HG02763 (cell line): Measurements from ENCODE around the gene ZNF468.
"Not testable (repeated sequence)": the region's sequence is repeated elsewhere in the genome, so short reads cannot be mapped to it uniquely, and the experiment has no call there.

Source experiments
- ATAC-seq: cut with Tn5 transposase; IDR thresholded peaks from one replicate; pipeline ENCODE4 v1.9.1; 2021; ENCODE audit warnings: mild to moderate bottlenecking, moderate library complexity; ENCODE audit not compliant: unreplicated experiment

The ZNF468 gene

GRCh38 chr19:52857378-52858191 lies at the start of gene ZNF468:
TSS of gene ZNF468 (minus strand) at chr19:52857619. CDS start at chr19:52854272, 3,347 bp downstream.
- peak; percentile 97 for ATAC-seq

- ATAC-seq: not testable (repeated sequence)
Observed at GRCh38 chr19:52904052-52904780, 46.8 kb upstream of the ZNF468 start.

- no peak for ATAC-seq
Observed at GRCh38 chr19:52901842-52902241, 44.4 kb upstream of the ZNF468 start.

DNA sequence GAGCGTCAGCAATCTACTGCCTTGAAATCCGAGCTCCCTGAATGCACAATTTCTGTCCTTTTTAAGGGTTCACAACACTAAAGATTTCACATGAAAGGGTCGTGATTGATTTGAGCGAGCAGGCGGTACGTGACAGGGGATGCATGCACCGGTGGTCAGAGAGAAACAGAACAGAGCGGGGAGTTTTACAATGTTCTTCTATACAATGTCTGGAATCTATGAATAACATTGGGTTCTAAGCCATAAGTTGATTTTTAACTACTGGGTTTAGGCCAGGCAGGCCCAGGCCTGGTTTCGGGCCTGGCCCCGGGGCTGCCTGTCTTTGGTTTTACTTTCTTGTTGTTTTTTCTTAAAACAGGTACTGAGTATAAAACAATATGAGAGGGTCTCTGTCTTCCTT lies 41.2 kb upstream of the ZNF468 start:
- ATAC-seq: not testable (repeated sequence)

DNA sequence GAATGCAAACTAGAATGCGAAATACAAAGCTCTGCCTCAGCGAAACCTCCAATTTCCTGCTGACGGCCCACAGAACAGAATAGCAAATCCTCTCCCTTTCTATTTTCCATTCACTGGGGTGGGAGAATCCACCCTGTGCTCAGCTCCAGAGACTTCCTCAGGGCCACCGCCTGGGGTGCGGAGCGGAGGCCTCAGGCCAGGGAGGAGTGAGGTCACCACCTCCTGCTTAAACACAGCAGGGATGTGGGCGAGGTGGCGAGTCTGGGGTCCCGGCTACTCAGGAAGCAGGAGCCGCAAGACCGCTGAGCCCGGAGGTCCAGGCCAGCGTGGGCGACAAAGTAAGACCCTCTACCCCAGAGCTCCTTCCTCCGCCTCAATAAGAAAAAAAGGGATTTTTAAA lies 40.7 kb upstream of the ZNF468 start:
- no peak for ATAC-seq

DNA sequence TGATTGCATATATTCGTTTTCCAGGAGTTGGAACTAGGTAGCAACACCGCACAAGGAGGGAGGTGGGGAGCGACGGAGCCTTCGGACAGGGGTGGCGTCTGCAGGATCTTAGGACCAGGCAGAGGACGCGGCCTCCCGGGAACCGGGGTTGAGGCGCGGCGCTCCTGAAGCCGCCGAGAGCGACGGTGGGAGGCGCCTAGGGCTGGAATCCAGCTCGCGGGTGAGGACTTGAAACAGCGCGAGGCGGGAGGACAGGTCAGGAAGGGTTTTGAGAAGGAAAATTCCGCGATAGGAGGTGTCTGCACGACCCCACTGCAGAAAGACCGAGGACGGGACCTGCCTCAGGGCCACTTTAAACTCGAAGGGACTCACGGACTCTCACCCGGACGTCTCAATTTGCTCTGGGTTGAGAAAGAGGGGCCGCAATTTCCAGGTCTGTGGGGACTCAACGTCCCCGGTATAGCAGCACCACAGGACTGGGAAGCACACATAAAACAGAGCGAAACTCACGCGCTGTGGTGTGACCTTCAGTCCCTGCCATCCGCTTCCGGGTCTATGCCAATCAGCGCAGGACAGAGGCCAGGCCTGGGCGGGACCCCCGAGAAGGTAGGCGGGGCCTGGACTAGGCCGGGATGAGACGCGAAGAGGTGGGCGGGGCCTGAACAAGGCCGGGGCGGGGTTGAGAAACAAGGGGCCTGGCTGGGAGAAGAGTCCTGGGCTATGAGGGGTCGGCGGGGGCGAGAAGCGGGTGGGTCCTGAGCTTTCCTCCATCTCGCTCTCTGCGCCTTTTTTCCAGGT lies 39.9 kb upstream of the ZNF468 start, which contains the start of gene ZNF320:
Gene ZNF320, minus strand, starts transcription at position 498 of the 798 bp plus-strand sequence. CDS start 7,380 bp downstream, outside the sequence.
- ATAC-seq: peak; percentile 96

DNA sequence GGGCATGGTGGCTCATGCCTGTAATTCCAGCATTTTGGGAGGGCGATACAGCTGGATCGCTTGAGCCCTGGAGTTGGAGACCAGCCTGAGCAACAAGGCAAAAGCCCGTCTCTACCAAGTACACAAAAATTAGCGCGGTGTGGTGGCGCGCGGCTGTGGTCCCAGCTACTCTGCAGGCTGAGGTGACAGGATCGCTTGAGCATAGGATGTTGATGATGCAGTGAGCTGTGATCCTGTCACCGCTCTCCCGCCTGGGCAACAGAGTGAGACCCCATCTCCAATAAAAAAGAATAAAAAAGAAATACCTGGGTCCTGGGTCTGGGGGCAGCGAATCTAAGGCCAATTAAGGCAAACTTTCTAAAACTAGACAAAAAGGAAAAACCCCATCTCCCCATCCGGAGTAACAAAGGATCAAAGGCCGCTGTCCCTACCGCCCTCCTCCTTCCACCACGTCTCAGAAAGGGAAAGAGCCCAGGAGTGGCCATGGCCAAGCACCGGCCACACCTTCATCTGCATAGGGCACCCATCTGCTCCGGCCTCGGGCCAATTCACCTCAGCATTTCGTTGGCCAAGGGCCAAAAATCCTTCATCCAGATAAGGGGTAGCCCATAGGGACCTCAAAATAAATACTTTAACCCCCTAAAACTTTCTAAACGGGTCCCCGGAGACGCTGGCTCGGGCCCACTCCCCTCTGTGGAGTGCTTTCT lies 39.2 kb upstream of the ZNF468 start:
- ATAC-seq: no peak

- no peak for ATAC-seq
Observed at GRCh38 chr19:52891336-52891735, 33.9 kb upstream of the ZNF468 start.

DNA sequence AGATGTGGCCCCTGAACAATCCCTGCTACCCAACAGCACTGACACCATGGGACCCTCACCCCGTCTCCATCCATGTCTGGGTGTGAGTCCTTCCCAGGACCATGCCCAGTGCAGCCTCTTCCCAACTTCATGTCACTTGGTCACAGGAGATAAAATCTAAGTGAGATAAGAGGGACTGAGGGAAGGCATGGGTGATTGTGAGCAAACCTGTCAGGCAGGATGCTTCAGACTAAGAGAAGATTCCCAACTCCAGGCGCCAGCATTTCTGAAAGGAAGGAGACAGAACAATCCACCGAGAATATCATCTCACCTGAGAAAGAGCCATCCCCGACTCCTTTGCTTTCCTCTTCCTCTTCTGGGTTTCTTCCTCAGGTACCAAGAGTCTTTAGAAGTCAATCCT lies 32.5 kb upstream of the ZNF468 start:
- no peak for ATAC-seq

DNA sequence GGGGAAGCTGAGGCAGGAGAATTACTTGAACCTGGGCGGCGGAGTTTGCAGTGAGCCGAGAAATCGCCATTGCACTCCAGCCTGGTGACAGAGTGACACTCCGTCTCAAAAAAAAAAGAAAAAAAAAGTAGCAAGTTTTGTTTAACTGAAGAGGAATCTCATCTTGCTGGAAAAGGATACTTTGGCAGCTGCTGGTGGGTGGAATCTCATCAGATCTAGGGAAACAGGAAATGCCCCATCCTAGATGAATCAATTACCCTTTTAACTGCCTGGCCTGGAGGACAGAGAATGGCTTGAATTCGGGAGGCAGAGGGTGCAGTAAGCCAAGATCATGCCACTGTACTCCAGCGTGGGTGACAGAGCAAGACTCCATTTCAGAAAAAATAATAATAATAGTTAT lies 31.7 kb upstream of the ZNF468 start:
- ATAC-seq: no peak

DNA sequence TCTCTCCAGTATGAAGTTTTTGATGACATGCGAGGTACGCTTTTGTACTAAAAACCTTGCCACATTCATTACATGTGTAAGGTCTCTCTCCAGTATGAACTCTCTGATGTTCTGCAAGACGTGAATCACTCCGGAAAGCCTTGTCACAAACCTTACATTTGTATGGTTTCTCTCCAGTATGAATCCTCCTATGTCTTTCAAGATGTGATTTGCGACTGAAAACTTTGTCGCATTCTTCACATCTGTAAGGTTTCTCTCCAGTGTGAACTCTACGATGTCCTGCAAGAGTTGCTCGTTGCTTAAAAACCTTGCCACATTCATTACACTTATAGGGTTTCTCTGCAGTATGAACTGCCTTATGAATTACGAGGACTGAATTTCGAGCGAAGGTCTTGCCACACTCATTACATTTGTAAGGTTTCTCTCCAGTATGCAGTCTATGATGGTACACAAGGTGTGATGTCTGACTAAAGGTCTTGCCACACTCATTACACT lies 23.5 kb upstream of the ZNF468 start:
- ATAC-seq: no peak

DNA sequence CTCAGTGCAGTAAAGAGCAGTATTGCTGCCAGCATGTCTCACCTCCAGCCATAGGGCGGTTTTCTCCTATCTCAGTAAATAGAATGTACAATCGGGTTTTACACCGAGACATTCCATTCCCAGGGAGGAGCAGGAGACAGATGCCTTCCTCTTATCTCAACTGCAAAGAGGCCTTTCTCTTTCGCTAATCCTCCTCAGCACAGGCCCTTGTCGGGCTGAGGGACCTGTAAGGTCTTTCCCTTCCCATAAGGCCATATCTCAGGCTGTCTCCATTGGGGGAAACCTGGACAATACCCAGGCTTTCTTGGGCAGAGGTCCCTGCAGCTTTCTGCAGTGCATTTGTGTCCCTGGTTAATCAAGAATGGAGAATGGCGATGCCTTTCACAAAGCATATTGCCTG lies 15.6 kb upstream of the ZNF468 start:
- not testable (repeated sequence) for ATAC-seq

- ATAC-seq: no peak
Observed at GRCh38 chr19:52871466-52871865, 14.0 kb upstream of the ZNF468 start.

- ATAC-seq: not testable (repeated sequence)
Observed at GRCh38 chr19:52868031-52868430, 10.6 kb upstream of the ZNF468 start.

GRCh38 chr19:52856540-52857377 lies 660 bp downstream of the ZNF468 start:
- ATAC-seq: not testable (repeated sequence)

DNA sequence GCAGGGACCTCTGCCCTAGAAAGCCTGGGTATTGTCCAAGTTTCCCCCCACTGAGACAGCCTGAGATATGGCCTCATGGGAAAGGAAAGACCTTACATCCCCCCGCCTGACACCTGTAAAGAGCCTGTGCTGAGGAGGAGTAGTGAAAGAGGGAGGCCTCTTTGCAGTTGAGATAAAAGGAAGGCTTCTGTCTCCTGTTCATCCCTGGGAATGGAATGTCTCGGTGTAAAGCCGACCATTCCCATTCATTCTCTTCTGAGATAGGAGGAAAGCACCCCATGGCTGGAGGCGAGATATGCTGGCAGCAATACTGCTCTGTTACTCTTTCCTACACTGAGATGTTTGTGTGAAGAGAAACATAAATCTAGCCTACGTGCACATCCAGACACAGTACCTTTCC lies 10.1 kb downstream of the ZNF468 start:
- not testable (repeated sequence) for ATAC-seq

DNA sequence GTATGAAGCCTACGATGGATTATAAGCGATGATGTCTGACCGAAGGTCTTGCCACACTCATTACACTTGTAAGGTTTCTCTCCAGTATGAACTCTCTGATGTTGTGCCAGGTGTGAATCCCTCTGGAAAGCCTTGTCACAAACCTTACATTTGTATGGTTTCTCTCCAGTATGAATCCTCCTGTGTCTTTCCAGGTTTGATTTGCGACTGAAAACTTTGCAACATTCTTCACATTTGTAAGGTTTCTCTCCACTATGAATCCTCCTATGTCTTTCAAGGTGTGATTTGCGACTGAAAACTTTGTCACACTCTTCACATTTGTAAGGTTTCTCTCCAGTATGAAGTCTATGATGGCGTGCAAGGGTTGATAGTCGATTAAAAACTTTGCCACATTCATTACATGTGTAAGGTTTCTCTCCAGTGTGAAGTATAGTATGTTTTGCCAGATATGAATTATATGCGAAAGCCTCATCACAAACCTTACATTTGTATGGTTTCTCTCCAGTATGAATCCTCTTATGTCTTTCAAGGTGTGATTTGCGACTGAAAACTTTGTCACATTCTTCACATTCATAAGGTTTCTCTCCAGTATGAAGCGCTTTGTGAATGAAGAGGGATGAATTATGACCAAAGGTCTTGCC lies 16.5 kb downstream of the ZNF468 start:
- not testable (repeated sequence) for ATAC-seq

DNA sequence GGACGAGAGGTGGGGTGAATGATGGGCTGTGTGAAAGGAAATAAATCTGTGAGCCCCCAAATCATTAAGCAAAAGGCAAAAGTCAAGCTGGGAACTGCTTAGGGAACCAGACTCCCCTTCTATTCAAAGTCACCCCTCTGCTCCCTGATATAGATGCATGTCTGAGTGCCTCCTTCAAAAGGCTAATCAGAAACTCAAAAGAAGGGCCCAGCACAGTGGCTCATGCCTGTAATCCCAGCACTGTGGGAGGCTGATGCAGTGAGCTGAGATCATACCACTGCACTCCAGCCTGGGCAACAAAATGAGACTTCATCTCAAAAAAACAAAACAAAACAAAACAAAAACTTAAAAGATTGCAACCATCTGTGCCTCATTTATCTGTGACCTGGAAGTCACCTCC lies 23.1 kb downstream of the ZNF468 start:
- not testable (repeated sequence) for ATAC-seq

- not testable (repeated sequence) for ATAC-seq
Observed at GRCh38 chr19:52833541-52833940, 23.9 kb downstream of the ZNF468 start.
